ENCODE results near the gene CIAO2A.
"Not testable (repeated sequence)": the region's sequence is repeated elsewhere in the genome, so short reads cannot be mapped to it uniquely, and the experiment has no call there.

Gene CIAO2A

DNA sequence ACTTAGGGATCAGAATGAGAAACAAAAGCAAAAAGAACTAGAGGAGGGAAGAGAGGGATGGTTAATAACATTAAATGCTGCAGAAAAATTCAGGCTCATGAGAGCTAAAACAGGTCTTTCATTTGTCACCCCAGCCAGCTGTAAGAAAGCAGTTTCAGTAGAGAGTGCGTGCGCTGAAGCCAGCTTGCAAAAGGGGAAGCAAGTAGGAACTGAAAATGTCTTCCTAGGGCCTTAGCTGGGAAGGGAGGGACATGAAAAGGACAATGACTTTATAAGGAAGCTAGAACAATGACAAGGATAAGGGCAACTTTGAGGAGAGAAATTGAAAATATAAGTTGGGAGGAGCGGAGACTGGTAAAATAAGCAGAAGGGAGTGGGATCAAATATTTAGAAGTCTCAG is 3.1 kb downstream of the CIAO2A start:
- H3K36me3 ChIP-seq (ENCODE audit: control insufficient read depth, insufficient read depth, low read length): no peaks in the 10 kb centered on the region
- no peak overlapping the region for H3K4me3 ChIP-seq (ENCODE audit: low read length)
- H3K9me3 ChIP-seq (ENCODE audit: control insufficient read depth, low read length): no peaks in the 10 kb centered on the region
- H3K27me3 ChIP-seq (ENCODE audit: control insufficient read depth, insufficient read depth, low read length): no peaks in the 10 kb centered on the region
- H3K4me1 ChIP-seq (ENCODE audit: control insufficient read depth, insufficient read depth, low read length): peaks cover 19% of the 10 kb centered on the region
- H3K9ac ChIP-seq (ENCODE audit: low read length): no peak overlapping the region

DNA sequence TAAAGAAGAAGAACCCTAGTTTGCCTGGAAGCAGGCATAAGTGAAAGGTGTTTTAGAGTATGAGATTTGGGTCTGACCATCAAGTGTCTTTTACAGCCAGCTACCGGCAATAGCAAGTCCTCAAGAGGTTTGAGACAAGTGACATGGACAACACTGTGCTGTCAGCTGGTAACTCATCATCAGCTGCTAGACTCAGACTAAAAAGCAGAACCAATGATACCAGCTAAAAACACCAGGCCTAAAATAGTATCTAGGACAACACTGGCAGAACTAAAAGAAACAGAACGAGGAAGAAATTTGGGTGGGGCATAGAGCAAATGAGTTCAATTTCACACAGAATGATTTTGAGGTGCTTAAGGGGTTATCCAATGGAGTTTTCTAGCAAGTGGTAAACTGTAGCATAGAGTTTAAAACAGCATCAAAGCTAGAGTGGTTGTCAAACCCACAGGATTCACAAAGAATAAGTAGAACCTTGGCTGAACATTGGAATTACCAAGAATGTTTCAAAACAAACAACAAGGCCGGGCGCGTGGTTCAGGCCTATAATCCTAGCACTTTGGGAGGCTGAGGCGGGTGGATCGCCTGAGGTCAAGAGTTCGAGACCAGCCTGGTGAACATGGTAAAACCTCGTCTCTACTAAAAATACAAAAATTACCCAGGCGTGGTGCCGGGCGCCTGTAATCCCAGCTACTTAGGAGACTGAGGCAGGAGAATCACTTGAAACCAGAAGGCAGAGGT is 3.9 kb downstream of the CIAO2A start:
- no peak overlapping the region for H3K9ac ChIP-seq (ENCODE audit: low read length)

DNA sequence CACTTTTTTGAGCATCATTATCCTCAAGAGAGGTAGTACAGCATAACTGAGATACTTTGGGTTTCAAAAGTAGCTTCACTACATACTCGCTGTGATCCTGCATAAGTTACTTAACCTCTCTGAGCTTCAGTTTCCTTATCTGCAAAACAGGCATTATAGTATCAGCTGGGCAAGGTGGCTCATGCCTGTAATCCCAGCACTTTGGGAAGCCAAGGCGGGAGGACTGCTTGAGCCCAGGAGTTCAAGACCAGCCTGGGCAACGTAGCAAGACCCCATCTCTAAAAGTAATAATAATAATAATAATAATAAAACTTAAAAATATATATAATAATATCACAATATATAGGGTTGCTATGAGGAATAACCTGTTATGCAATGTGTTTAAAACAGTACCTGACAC is 10.9 kb downstream of the CIAO2A start:
- Histone ChIP-seq H3K27me3 (ENCODE audit: control insufficient read depth, insufficient read depth, low read length) (no peaks in the 10 kb centered on the region), H3K4me3 (ENCODE audit: low read length) (no peak overlapping the region), H3K9ac (ENCODE audit: low read length) (no peak overlapping the region), H3K4me1 (ENCODE audit: control insufficient read depth, insufficient read depth, low read length) (no peaks in the 10 kb centered on the region), H3K9me3 (ENCODE audit: control insufficient read depth, low read length) (no peaks in the 10 kb centered on the region), H3K36me3 (ENCODE audit: control insufficient read depth, insufficient read depth, low read length) (no peaks in the 10 kb centered on the region)

More for the DNA sequence above, 3.9 kb downstream of the CIAO2A start:
- no peak overlapping the region for H3K4me3 ChIP-seq (ENCODE audit: low read length)
- peaks cover 11% of the 10 kb centered on the region for H3K4me1 ChIP-seq (ENCODE audit: control insufficient read depth, insufficient read depth, low read length)
- H3K27me3 ChIP-seq (ENCODE audit: control insufficient read depth, insufficient read depth, low read length): no peaks in the 10 kb centered on the region
- no peaks in the 10 kb centered on the region for H3K36me3 ChIP-seq (ENCODE audit: control insufficient read depth, insufficient read depth, low read length)
- H3K9me3 ChIP-seq (ENCODE audit: control insufficient read depth, low read length): no peaks in the 10 kb centered on the region

DNA sequence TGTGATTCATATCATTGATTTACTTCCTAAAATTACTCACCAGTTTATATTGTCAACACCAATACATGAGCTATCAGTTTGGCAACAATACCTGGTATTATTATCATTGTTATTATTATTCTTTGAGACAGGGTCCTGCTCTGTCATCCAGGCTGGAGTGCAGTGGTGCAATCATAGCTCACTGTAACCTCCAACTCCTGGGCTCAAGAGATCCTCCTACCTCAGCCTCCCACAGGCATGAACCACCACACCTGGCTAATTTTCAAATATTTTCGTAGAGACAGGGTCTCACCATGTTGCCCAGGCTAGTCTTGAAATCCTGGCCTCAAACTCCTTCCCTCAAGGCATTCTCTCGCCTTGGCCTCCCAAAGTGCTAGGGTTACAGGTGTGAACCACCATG is 20.1 kb downstream of the CIAO2A start:
- not testable (repeated sequence) for H3K9ac ChIP-seq (ENCODE audit: low read length); H3K27me3 ChIP-seq (ENCODE audit: control insufficient read depth, insufficient read depth, low read length); H3K9me3 ChIP-seq (ENCODE audit: control insufficient read depth, low read length); H3K36me3 ChIP-seq (ENCODE audit: control insufficient read depth, insufficient read depth, low read length); H3K4me3 ChIP-seq (ENCODE audit: low read length)
- H3K4me1 ChIP-seq (ENCODE audit: control insufficient read depth, insufficient read depth, low read length): peaks cover 15% of the 10 kb centered on the region

DNA sequence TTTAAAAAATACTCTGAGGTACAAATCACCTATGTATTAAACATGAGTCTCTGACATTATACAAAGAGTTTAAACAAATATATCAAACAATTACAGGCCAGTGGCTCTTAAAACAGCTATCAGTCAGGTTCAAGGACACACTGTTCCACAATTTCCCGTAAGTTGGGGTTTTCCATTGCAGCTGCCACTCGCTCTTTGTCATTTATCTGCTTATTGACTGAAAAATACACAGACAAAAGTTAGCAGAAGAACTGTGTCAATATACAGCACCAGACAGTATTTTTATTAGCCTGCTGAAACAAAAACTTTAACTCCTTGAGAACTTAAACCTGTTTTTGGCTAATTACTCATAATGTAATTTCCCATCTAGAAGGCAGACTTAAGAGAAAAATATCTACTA is 20.8 kb downstream of the CIAO2A start:
- Histone ChIP-seq H3K9ac (ENCODE audit: low read length) (no peak overlapping the region), H3K4me1 (ENCODE audit: control insufficient read depth, insufficient read depth, low read length) (peaks cover 15% of the 10 kb centered on the region), H3K36me3 (ENCODE audit: control insufficient read depth, insufficient read depth, low read length) (no peaks in the 10 kb centered on the region), H3K9me3 (ENCODE audit: control insufficient read depth, low read length) (no peaks in the 10 kb centered on the region), H3K4me3 (ENCODE audit: low read length) (no peak overlapping the region), H3K27me3 (ENCODE audit: control insufficient read depth, insufficient read depth, low read length) (no peaks in the 10 kb centered on the region)

DNA sequence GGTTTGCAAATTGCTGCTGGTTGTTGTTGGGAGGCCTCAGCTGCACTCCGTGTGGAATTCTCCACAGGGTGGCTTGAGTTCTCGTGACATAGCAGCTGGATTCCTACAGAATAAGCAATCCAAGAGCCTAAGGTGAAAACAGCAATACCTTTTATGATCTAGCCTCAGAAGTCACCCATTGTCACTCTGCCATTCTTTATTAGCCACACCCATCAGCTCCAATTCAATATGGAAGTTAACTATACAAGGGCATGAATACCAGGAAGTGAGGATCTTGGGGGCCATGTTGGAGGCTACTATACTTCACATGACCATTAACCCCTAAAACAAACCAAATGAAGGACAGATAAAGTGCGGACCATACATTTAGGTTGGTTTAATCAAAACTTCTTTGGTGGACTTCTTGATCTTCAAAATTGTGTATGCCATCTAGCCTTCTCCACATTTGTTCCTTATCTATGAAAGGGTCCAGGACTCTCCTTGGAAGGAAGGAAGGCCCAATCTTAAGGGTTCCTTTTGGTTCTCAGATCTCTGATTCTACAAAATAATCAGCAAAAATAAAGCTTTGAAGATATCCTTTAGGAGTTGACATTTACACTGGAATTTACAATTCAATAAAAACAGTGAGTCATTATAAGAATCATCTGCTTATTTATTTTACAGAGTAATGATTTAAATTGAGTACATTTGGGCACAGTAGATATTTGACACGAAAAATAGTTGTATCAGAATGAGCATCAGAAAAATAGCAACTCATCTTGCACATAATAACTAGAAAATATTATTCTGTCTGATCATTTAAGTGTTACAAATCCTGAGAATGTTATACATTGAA is 21.5 kb downstream of the CIAO2A start:
- Histone ChIP-seq H3K27me3 (ENCODE audit: control insufficient read depth, insufficient read depth, low read length) (no peaks in the 10 kb centered on the region), H3K36me3 (ENCODE audit: control insufficient read depth, insufficient read depth, low read length) (no peaks in the 10 kb centered on the region), H3K9ac (ENCODE audit: low read length) (no peak overlapping the region), H3K9me3 (ENCODE audit: control insufficient read depth, low read length) (no peaks in the 10 kb centered on the region), H3K4me1 (ENCODE audit: control insufficient read depth, insufficient read depth, low read length) (peaks cover 15% of the 10 kb centered on the region), H3K4me3 (ENCODE audit: low read length) (no peak overlapping the region)

DNA sequence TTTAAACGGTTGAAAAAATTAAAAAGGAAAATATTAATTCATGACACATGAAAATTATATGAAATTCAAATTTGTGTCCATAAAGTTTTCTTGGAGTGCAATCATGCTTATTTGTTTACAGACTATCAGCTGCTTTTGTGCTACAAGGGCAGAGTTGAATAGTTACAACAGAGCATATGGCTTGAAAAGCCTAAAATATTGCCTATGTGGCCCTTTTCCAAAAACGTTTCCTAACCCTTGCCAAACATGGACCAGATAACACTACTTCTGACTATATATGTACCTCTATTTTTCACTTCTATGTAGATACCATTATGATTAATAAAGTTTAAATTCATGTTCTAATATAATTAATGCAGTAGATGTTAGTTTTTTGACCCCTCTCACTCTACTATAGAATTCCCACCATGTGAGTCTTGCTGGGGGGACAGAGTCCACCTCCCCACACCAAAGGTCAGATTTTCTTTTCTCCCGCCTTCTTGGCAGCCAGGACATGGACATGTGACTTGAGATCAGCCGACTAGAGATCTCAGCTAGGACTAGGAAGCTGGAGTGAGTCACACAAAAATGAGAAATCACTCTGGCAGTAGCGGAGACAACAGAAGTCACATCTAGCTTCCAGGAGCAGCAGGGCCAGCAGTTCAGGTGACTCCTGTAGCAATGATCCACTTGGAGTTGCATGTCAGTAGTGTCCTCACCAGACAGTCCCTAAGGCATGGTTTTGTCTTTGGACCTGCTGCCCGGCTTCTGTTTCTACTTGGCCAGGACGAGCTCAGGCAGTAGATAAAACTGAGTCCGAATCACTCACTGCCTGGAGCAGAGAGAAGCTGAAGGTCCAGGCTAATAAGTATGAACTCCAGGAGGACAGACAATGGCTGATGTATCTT is 22.4 kb downstream of the CIAO2A start:
- Histone ChIP-seq H3K4me1 (ENCODE audit: control insufficient read depth, insufficient read depth, low read length) (peaks cover 15% of the 10 kb centered on the region), H3K4me3 (ENCODE audit: low read length) (no peak overlapping the region)

DNA sequence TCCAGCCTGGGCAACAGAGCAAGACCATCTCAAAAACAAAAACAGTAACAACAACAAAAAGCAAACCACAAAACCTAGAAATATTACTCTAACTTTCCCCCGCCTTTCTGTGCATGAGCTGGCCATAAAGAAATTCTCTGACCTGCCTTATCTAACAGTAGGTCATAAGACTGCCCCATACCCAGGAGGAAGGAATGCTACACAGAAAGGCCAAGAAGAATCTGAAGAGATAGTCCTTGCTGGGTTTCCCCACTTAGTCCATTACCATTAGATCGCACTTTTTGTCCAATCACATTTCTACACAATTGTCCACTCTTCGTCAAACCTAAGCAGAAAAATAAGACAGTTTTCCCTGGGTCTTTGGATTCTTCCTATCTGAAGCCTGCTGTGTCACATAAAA is 23.5 kb downstream of the CIAO2A start:
- Histone ChIP-seq H3K9me3 (ENCODE audit: control insufficient read depth, low read length) (no peaks in the 10 kb centered on the region), H3K9ac (ENCODE audit: low read length) (no peak overlapping the region), H3K4me3 (ENCODE audit: low read length) (no peak overlapping the region), H3K27me3 (ENCODE audit: control insufficient read depth, insufficient read depth, low read length) (no peaks in the 10 kb centered on the region), H3K36me3 (ENCODE audit: control insufficient read depth, insufficient read depth, low read length) (no peaks in the 10 kb centered on the region), H3K4me1 (ENCODE audit: control insufficient read depth, insufficient read depth, low read length) (peaks cover 15% of the 10 kb centered on the region)

More for the DNA sequence above, 22.4 kb downstream of the CIAO2A start:
- H3K36me3 ChIP-seq (ENCODE audit: control insufficient read depth, insufficient read depth, low read length): no peaks in the 10 kb centered on the region
- H3K9me3 ChIP-seq (ENCODE audit: control insufficient read depth, low read length): no peaks in the 10 kb centered on the region
- H3K27me3 ChIP-seq (ENCODE audit: control insufficient read depth, insufficient read depth, low read length): no peaks in the 10 kb centered on the region
- no peak overlapping the region for H3K9ac ChIP-seq (ENCODE audit: low read length)

DNA sequence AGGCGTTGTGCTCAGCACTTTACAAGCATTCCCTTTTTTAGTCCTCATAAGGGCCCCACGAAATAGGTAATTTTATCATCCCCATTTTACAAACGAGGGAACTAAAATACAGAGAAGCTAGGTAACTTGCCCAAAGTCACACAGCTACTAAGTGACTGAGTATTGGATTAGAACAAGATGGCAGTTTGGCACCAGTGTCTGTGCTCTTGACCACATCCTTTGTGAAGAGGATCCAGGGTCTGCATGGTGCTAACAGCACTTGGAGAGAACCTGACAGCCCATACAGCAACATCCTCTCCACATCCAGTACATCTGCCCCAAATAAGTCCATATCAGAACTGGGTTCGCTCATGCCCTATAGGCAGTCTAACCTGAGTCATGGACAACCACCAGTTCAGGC is 25.5 kb downstream of the CIAO2A start:
- Histone ChIP-seq H3K4me3 (ENCODE audit: low read length) (no peak overlapping the region), H3K9ac (ENCODE audit: low read length) (no peak overlapping the region), H3K27me3 (ENCODE audit: control insufficient read depth, insufficient read depth, low read length) (no peaks in the 10 kb centered on the region), H3K9me3 (ENCODE audit: control insufficient read depth, low read length) (no peaks in the 10 kb centered on the region), H3K36me3 (ENCODE audit: control insufficient read depth, insufficient read depth, low read length) (no peaks in the 10 kb centered on the region), H3K4me1 (ENCODE audit: control insufficient read depth, insufficient read depth, low read length) (peaks cover 15% of the 10 kb centered on the region)

DNA sequence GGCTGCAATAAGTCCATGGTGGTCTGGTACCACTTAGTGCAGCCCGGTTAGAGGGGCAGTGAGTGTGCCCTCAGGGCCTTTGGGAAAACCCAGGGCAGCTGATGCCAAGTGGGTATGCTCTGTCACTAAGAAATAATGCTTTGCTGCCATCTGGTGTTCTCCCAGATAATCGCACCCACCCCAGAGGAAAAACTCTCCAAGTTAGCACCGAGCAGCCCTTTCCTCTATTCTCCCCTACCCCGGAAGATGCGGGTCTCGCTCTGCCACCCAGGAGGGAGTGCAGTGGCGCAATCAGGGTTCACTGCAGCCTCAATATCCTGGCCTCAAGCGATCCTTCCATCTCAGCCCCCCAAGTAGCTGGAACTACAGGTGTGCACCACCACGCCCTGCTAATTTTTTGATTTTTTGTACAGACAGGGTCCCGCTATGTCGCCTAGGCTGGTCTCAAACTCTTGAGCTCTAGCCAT is 26.0 kb downstream of the CIAO2A start:
- Histone ChIP-seq H3K4me3 (ENCODE audit: low read length) (no peak overlapping the region), H3K27me3 (ENCODE audit: control insufficient read depth, insufficient read depth, low read length) (no peaks in the 10 kb centered on the region), H3K9ac (ENCODE audit: low read length) (no peak overlapping the region), H3K4me1 (ENCODE audit: control insufficient read depth, insufficient read depth, low read length) (peaks cover 15% of the 10 kb centered on the region), H3K9me3 (ENCODE audit: control insufficient read depth, low read length) (no peaks in the 10 kb centered on the region), H3K36me3 (ENCODE audit: control insufficient read depth, insufficient read depth, low read length) (no peaks in the 10 kb centered on the region)

DNA sequence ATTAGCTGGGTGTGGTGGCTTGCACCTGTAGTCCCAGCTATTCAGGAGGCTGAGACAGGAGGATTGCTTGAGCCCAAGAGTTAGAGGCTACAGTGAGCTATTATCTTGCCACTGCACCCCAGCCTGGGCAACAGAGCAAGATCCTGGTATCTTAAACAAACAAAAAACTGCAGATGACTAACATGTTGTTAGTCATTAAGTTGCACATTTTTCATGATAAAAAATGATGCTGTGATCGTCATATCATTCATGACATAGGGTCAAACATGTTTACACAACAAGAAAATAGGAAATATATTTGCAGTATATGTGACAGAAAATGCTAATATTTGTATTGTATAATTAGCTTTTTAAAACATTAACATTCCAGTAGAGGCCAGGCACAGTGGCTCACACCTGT is 27.2 kb downstream of the CIAO2A start:
- peaks cover 6% of the 10 kb centered on the region for H3K4me1 ChIP-seq (ENCODE audit: control insufficient read depth, insufficient read depth, low read length)
- no peak overlapping the region for H3K4me3 ChIP-seq (ENCODE audit: low read length)
- no peaks in the 10 kb centered on the region for H3K27me3 ChIP-seq (ENCODE audit: control insufficient read depth, insufficient read depth, low read length)
- no peak overlapping the region for H3K9ac ChIP-seq (ENCODE audit: low read length)
- no peaks in the 10 kb centered on the region for H3K9me3 ChIP-seq (ENCODE audit: control insufficient read depth, low read length)
- H3K36me3 ChIP-seq (ENCODE audit: control insufficient read depth, insufficient read depth, low read length): no peaks in the 10 kb centered on the region

Data from mucosa of stomach (tissue), 1 donor.